IMR-90 (cell line): ENCODE data around the gene RND3. TPM values are rescaled to one million over a fixed set of nuclear protein-coding genes. Genes with fewer than 3 reads are reported as not detected.

ENCODE experiments used
- ATAC-seq: fragments of 200-7000 bp; cut with Tn5 transposase; 2 replicates; pipeline ENCODE4 v1.9.1; 2020; ENCODE audit warnings: low read depth, mild to moderate bottlenecking, moderate library complexity
- BruUV-seq: library from RNA; stranded (reverse); fragments of 400-500 nt; replicated peaks from 2 replicates; lab custom pipeline; 2021; lab: Mats Ljungman, UMichigan
- CTCF ChIA-PET: fragments of 300-600 bp; formaldehyde crosslinking; extraction: SDS; loops from one replicate; lab custom pipeline; 2021; ENCODE audit warnings: antibody characterized with exemption; lab: Yijun Ruan, JAX
- POLR2A ChIA-PET: fragments of 300-600 bp; sonication (Branson Sonifier 250); formaldehyde crosslinking; loops from one replicate; lab custom pipeline; 2022; ENCODE audit warnings: antibody characterized with exemption; ENCODE audit not compliant: unreplicated experiment; lab: Charles Lee
- DNase-seq: peaks from one replicate; pipeline ENCODE4 v3.0.0; 2013
- H2AFZ ChIP-seq: replicated peaks from 2 replicates; pipeline ENCODE3; 2013; ENCODE audit warnings: low read length, mild to moderate bottlenecking; ENCODE audit not compliant: poor library complexity
- H2AK5ac ChIP-seq: 2 replicates; pipeline ENCODE4 v1.6.1; 2013; ENCODE audit warnings: low read depth, low read length, inconsistent platforms
- H2AK9ac ChIP-seq: replicated peaks from 2 replicates; pipeline ENCODE3; 2013; ENCODE audit warnings: mild to moderate bottlenecking, low read depth, low read length, moderate library complexity; ENCODE audit not compliant: poor library complexity
- H2BK120ac ChIP-seq: 2 replicates; pipeline ENCODE4 v1.6.1; 2013; ENCODE audit warnings: low read depth, low read length, inconsistent platforms
- H2BK15ac ChIP-seq: 3 replicates; pipeline ENCODE4 v1.6.1; 2013; ENCODE audit warnings: low read depth, low read length, inconsistent platforms
- H2BK20ac ChIP-seq: 2 replicates; pipeline ENCODE4 v1.6.1; 2013; ENCODE audit warnings: low read depth, mild to moderate bottlenecking, inconsistent platforms, low read length, moderate library complexity
- H2BK5ac ChIP-seq: 2 replicates; pipeline ENCODE4 v1.6.1; 2013; ENCODE audit warnings: mild to moderate bottlenecking, low read depth, low read length, inconsistent platforms; ENCODE audit not compliant: poor library complexity, severe bottlenecking
- H3K14ac ChIP-seq: replicated peaks from 2 replicates; pipeline ENCODE4 v1.6.1; 2013; ENCODE audit warnings: low read depth, low read length, inconsistent platforms
- H3K18ac ChIP-seq: 2 replicates; pipeline ENCODE4 v1.6.1; 2013; ENCODE audit warnings: low read depth, low read length, control low read depth
- H3K23ac ChIP-seq: 2 replicates; pipeline ENCODE4 v1.6.1; 2013; ENCODE audit warnings: low read depth, low read length, inconsistent platforms
- H3K27ac ChIP-seq: 2 replicates; pipeline ENCODE4 v1.5.1; 2013; ENCODE audit warnings: mild to moderate bottlenecking, control low read depth, low read length; ENCODE audit not compliant: insufficient read depth
- H3K27me3 ChIP-seq: 2 replicates; pipeline ENCODE4 v1.6.1; 2013; ENCODE audit warnings: low read length; ENCODE audit not compliant: control insufficient read depth, insufficient read depth
- H3K36me3 ChIP-seq: 2 replicates; pipeline ENCODE4 v1.6.1; 2013; ENCODE audit warnings: low read length, mixed read lengths; ENCODE audit not compliant: control insufficient read depth, insufficient read depth
- H3K4ac ChIP-seq: 2 replicates; pipeline ENCODE4 v1.6.1; 2013; ENCODE audit warnings: low read depth, low read length, inconsistent platforms
- H3K4me1 ChIP-seq: 2 replicates; pipeline ENCODE4 v1.6.1; 2013; ENCODE audit warnings: low read length, mixed read lengths; ENCODE audit not compliant: control insufficient read depth, insufficient read depth
- H3K4me2 ChIP-seq: 2 replicates; pipeline ENCODE4 v1.6.1; 2013; ENCODE audit warnings: low read depth, mild to moderate bottlenecking, control low read depth, low read length, moderate library complexity
- H3K4me3 ChIP-seq: 2 replicates; pipeline ENCODE4 v1.5.1; 2013; ENCODE audit warnings: low read depth, mild to moderate bottlenecking, control low read depth, low read length, moderate library complexity; ENCODE audit not compliant: insufficient read depth
- H3K56ac ChIP-seq: 2 replicates; pipeline ENCODE4 v1.6.1; 2013; ENCODE audit warnings: low read length, inconsistent platforms; ENCODE audit not compliant: insufficient read depth; ENCODE audit errors: extremely low read depth
- H3K79me1 ChIP-seq, 2 experiments: 2 replicates each; pipeline ENCODE4 v1.6.1; 2013; ENCODE audit warnings: low read length in 2 of 2, inconsistent platforms in 1 of 2, low read depth in 1 of 2
- H3K9ac ChIP-seq: 2 replicates; pipeline ENCODE4 v1.6.1; 2013; ENCODE audit warnings: low read depth, low read length, control low read depth
- H3K9me1 ChIP-seq: 2 replicates; pipeline ENCODE4 v1.6.1; 2013; ENCODE audit warnings: low read length, inconsistent platforms; ENCODE audit not compliant: insufficient read depth
- H3K9me3 ChIP-seq: 2 replicates; pipeline ENCODE4 v1.6.1; 2013; ENCODE audit warnings: low read length; ENCODE audit not compliant: control insufficient read depth, insufficient read depth
- H4K20me1 ChIP-seq: 2 replicates; pipeline ENCODE4 v1.6.1; 2013; ENCODE audit warnings: low read length, inconsistent platforms; ENCODE audit not compliant: insufficient read depth
- H4K5ac ChIP-seq: 2 replicates; pipeline ENCODE4 v1.6.1; 2013; ENCODE audit warnings: mild to moderate bottlenecking, low read depth, low read length, control low read depth
- H4K8ac ChIP-seq, 2 experiments: 2 replicates each; pipeline ENCODE4 v1.6.1; 2013; ENCODE audit warnings: low read depth in 2 of 2, low read length in 2 of 2, control low read depth in 1 of 2, inconsistent platforms in 1 of 2
- H4K91ac ChIP-seq: 2 replicates; pipeline ENCODE4 v1.6.1; 2013; ENCODE audit warnings: low read depth, low read length, inconsistent platforms; ENCODE audit not compliant: insufficient read depth
- BHLHE40 ChIP-seq: fragments of 150-350 bp; IDR thresholded peaks from 2 replicates; pipeline ENCODE4 v1.6.1; 2016; ENCODE audit warnings: mild to moderate bottlenecking, low read depth, low read length
- CEBPB ChIP-seq: IDR thresholded peaks from 2 replicates; pipeline ENCODE4 v1.6.1; 2012; ENCODE audit warnings: low read depth, low read length, improper control_type of control experiment
- CHD1 ChIP-seq: IDR thresholded peaks from 2 replicates; pipeline ENCODE4 v1.6.1; 2012; ENCODE audit warnings: low read depth, low read length, improper control_type of control experiment
- ELK1 ChIP-seq: fragments of 150-350 bp; IDR thresholded peaks from 2 replicates; pipeline ENCODE4 v1.6.1; 2016; ENCODE audit warnings: low read depth, mild to moderate bottlenecking, low read length, moderate library complexity, borderline replicate concordance
- FOS ChIP-seq: fragments of 150-350 bp; IDR thresholded peaks from 2 replicates; pipeline ENCODE4 v1.6.1; 2016; ENCODE audit warnings: low read depth, low read length
- MAZ ChIP-seq: IDR thresholded peaks from 2 replicates; pipeline ENCODE4 v1.6.1; 2012; ENCODE audit warnings: low read depth, mild to moderate bottlenecking, low read length, improper control_type of control experiment, moderate library complexity, borderline replicate concordance
- NFE2L2 ChIP-seq: fragments of 150-350 bp; IDR thresholded peaks from 2 replicates; pipeline ENCODE4 v1.6.1; 2016; ENCODE audit warnings: low read depth, mild to moderate bottlenecking, low read length
- POLR2A ChIP-seq: IDR thresholded peaks from 2 replicates; pipeline ENCODE4 v1.6.1; 2012; ENCODE audit warnings: mild to moderate bottlenecking, low read depth, low read length
- RAD21 ChIP-seq: IDR thresholded peaks from 2 replicates; pipeline ENCODE4 v1.6.1; 2012; ENCODE audit warnings: low read length, improper control_type of control experiment
- RCOR1 ChIP-seq: IDR thresholded peaks from 2 replicates; pipeline ENCODE4 v1.6.1; 2012; ENCODE audit warnings: mild to moderate bottlenecking, low read length, improper control_type of control experiment; ENCODE audit not compliant: insufficient replicate concordance
- RFX5 ChIP-seq: IDR thresholded peaks from 2 replicates; pipeline ENCODE4 v1.8.0; 2012; ENCODE audit warnings: low read depth, mild to moderate bottlenecking, low read length, moderate library complexity
- SMC3 ChIP-seq: fragments of 150-350 bp; IDR thresholded peaks from 2 replicates; pipeline ENCODE4 v1.6.1; 2016; ENCODE audit warnings: low read depth, mild to moderate bottlenecking, antibody characterized with exemption, low read length, moderate library complexity
- WGBS, 2 experiments: methylation state at CpG; one replicate each; pipeline versions ENCODE4 v1.1.5 to v1.1.7; 2013; ENCODE audit warnings: missing lambda C conversion rate in 2 of 2; ENCODE audit not compliant: insufficient read length in 1 of 2; ENCODE audit errors: extremely low coverage in 2 of 2; 5-methylcytosine and 5-hydroxymethylcytosine counted together
- dilution Hi-C: fragments of 300-500 bp; cut with HindIII; formaldehyde crosslinking; loops from one replicate; pipeline ENCODE4 v1.14.3; 2018; ENCODE audit warnings: low sequenced_read_pairs; ENCODE audit not compliant: unreplicated experiment
- in situ Hi-C: fragments of 300-500 bp; cut with MboI; formaldehyde crosslinking; loops from 3 replicates; pipeline ENCODE4 v1.14.3; 2019; ENCODE audit warnings: low sequenced_read_pairs, inconsistent platforms, mixed read lengths
- intact Hi-C: fragments of 100-400 bp; cut with micrococcal nuclease; formaldehyde crosslinking; loops from 2 replicates; pipeline ENCODE4 v1.10.0; 2022
- polyA plus RNA-seq, 3 experiments: library from polyadenylated mRNA; depleted of rRNA; stranded (reverse); fragments of >200 nt; gene quantifications; 2 replicates each; pipeline ENCODE4 v1.2.3, GENCODE V29; 2012; ENCODE audit warnings: low replicate concordance in 1 of 3
- total RNA-seq: library from RNA; depleted of rRNA; stranded (reverse); fragments of >200 nt; gene quantifications from 2 replicates; pipeline ENCODE4 v1.2.3, GENCODE V29; 2012
- TF ChIP-seq, protein P1 (sequence below): fragments of 150-350 bp; IDR thresholded peaks from 2 replicates; pipeline ENCODE4 v1.6.1; 2017; ENCODE audit warnings: mild to moderate bottlenecking, antibody characterized with exemption, low read length, low read depth

Gene RND3
- total and polyA plus RNA-seq, 2 of the 4 experiments (the other 2 are of a cell fraction), result 111 to 449 TPM

- H2AK5ac ChIP-seq, result no peak overlapping the region
- no peak overlapping the region for H3K23ac ChIP-seq
- no peaks in the 10 kb centered on the region for H3K9me3 ChIP-seq
- intact Hi-C loops (no loop called here), dilution Hi-C loops (no loop called here), in situ Hi-C loops (no loop called here)
- ATAC-seq (no peak), DNase-seq (no peak)
- no peak overlapping the region for H2AK9ac ChIP-seq
- no peak overlapping the region for H3K27ac ChIP-seq
- H4K20me1 ChIP-seq, result no peaks in the 10 kb centered on the region
- no peaks in the 10 kb centered on the region for H3K27me3 ChIP-seq
- ChIA-PET CTCF (interaction anchor here (0.6 kb wide), 1 partner anchor 655 kb away, joined by 3 read pairs; no protein-coding TSS in a partner anchor), POLR2A (no interaction called here)
- no peak overlapping the region for H3K56ac ChIP-seq
- WGBS, 2 experiments, result 100% methylated on average over 1 of the region's 3 CpGs; no CpG with 5 or more reads in 1 of the 2 experiments
- H2BK5ac ChIP-seq, result no peak overlapping the region
- no peak overlapping the region for H2BK20ac ChIP-seq
- no peak overlapping the region for H2AFZ ChIP-seq
- H2BK15ac ChIP-seq, result no peak overlapping the region
- H4K8ac ChIP-seq, result no peak overlapping the region
- H2BK120ac ChIP-seq, result no peak overlapping the region
- no peak overlapping the region for H3K9ac ChIP-seq
- no peak overlapping the region for H4K91ac ChIP-seq
- TF ChIP-seq CHD1 (no peak), RCOR1 (no peak), ELK1 (no peak), SMC3 (no peak), NFE2L2 (no peak), CEBPB (no peak), RAD21 (no peak), MAZ (no peak), BHLHE40 (no peak), POLR2A (no peak), FOS (no peak), RFX5 (no peak)
- TF ChIP-seq, protein P1, sequence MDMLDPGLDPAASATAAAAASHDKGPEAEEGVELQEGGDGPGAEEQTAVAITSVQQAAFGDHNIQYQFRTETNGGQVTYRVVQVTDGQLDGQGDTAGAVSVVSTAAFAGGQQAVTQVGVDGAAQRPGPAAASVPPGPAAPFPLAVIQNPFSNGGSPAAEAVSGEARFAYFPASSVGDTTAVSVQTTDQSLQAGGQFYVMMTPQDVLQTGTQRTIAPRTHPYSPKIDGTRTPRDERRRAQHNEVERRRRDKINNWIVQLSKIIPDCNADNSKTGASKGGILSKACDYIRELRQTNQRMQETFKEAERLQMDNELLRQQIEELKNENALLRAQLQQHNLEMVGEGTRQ, result no peak
- peaks cover 0 to 12% of the 10 kb centered on the region in 2 experiments; a peak in 1 of 4 replicates for H3K79me1 ChIP-seq
- H3K18ac ChIP-seq, result no peak overlapping the region
- H3K4me2 ChIP-seq, result no peak overlapping the region
- peaks cover 4% of the 10 kb centered on the region; the same call in 1 of the 2 replicates for H3K9me1 ChIP-seq
- H3K14ac ChIP-seq, result no peak overlapping the region
- no peak overlapping the region for H3K4me3 ChIP-seq
- peaks cover 8% of the 10 kb centered on the region for H3K4me1 ChIP-seq
- H3K36me3 ChIP-seq, result no peaks in the 10 kb centered on the region
- H3K4ac ChIP-seq, result no peak overlapping the region
- no TSS peak for BruUV-seq
- no peak overlapping the region for H4K5ac ChIP-seq
These were observed 58.0 kb downstream of the RND3 start for GRCh38 chr2:150429384-150429961.
